ENCODE results near the gene TAP1. TPM values are rescaled to one million over a fixed set of nuclear protein-coding genes. Genes with fewer than 3 reads are reported as not detected.
"Not testable (repeated sequence)": the region's sequence is repeated elsewhere in the genome, so short reads cannot be mapped to it uniquely, and the experiment has no call there.

TAP1 gene
- total and polyA plus RNA-seq, 12 donors, result 19.7 to 77.9 (median 50.8) TPM

- H3K36me3 ChIP-seq (replicated peaks in 1 of 2), result no peaks in the 10 kb centered on the region
- 19 to 32% (median 27%) methylated on average over 3 of the region's 3 CpGs for WGBS, 4 donors
- peaks cover 12 to 20% of the 10 kb centered on the region in 2 donors for H3K4me1 ChIP-seq (replicated peaks in 1 of 2)
- DNase-seq, result peak; percentile 53 to 83 (median 73)
- intact Hi-C loops (cut with DNase I), result loop anchor here (5.0 to 10.0 kb wide), 3 partner anchors 48 to 100 kb away; no protein-coding TSS in a partner anchor
- peak overlapping the region in 4 of 5 donors; percentile 22 to 78 (median 63) for H3K27ac ChIP-seq
- no peaks in the 10 kb centered on the region for H3K27me3 ChIP-seq
- TF ChIP-seq POLR2A (IDR thresholded peaks at IDR 0.05) (no peak), CTCF (IDR thresholded peaks at IDR 0.05) (no peak)
- H3K4me3 ChIP-seq, result no peak overlapping the region
- no peaks in the 10 kb centered on the region for H3K9me3 ChIP-seq (replicated peaks in 1 of 3)
Observed at GRCh38 chr6:32886681-32887383, 33.3 kb upstream of the TAP1 start.

- Histone ChIP-seq H3K4me1 (replicated peaks in 1 of 2) (peaks cover 12 to 20% of the 10 kb centered on the region in 2 donors), H3K9me3 (replicated peaks in 1 of 3) (no peaks in the 10 kb centered on the region), H3K4me3 (no peak overlapping the region), H3K36me3 (replicated peaks in 1 of 2) (no peaks in the 10 kb centered on the region), H3K27me3 (no peaks in the 10 kb centered on the region), H3K27ac (peak overlapping the region in 1 of 5 donors; percentile 24)
- no peak for TF ChIP-seq POLR2A (IDR thresholded peaks at IDR 0.05)
- peak; percentile 59 to 87 (median 76) for TF ChIP-seq CTCF (IDR thresholded peaks at IDR 0.05)
- WGBS, 4 donors, result 26 to 35% (median 34%) methylated on average over 4 of the region's 4 CpGs
- intact Hi-C loops (cut with DNase I), result loop anchor here (5.0 to 10.0 kb wide), 3 partner anchors 49 to 102 kb away; no protein-coding TSS in a partner anchor
- DNase-seq, result no peak
Observed at GRCh38 chr6:32885698-32886286, 32.3 kb upstream of the TAP1 start.

GRCh38 chr6:32883789-32884188 is 30.3 kb upstream of the TAP1 start:
- Histone ChIP-seq H3K36me3 (replicated peaks in 1 of 2) (no peaks in the 10 kb centered on the region), H3K27me3 (peaks cover 9% of the 10 kb centered on the region), H3K4me1 (replicated peaks in 1 of 2) (peaks cover 12 to 20% of the 10 kb centered on the region in 2 donors), H3K27ac (peak overlapping the region in 2 of 5 donors; percentile 6 to 41), H3K9me3 (replicated peaks in 1 of 3) (no peaks in the 10 kb centered on the region), H3K4me3 (no peak overlapping the region)
- WGBS, 4 donors, result 16 to 34% (median 26%) methylated on average over 4 to 5 of the region's 5 CpGs
- peak in 6 of 7 donors; percentile 54 to 84 (median 76) for DNase-seq
- TF ChIP-seq CTCF (IDR thresholded peaks at IDR 0.05) (no peak), POLR2A (IDR thresholded peaks at IDR 0.05) (no peak)
- intact Hi-C loops (cut with DNase I), result loop anchor here in 1 of 2 donors (10.0 kb wide), 1 partner anchor 51 kb away; no protein-coding TSS in a partner anchor

GRCh38 chr6:32882879-32883250 is 29.4 kb upstream of the TAP1 start:
- Histone ChIP-seq H3K27ac (no peak overlapping the region), H3K4me1 (replicated peaks in 1 of 2) (peaks cover 12 to 20% of the 10 kb centered on the region in 2 donors), H3K27me3 (peaks cover 9% of the 10 kb centered on the region), H3K4me3 (no peak overlapping the region), H3K9me3 (replicated peaks in 1 of 3) (no peaks in the 10 kb centered on the region), H3K36me3 (replicated peaks in 1 of 2) (no peaks in the 10 kb centered on the region)
- TF ChIP-seq CTCF (IDR thresholded peaks at IDR 0.05) (no peak), POLR2A (IDR thresholded peaks at IDR 0.05) (no peak)
- WGBS, 4 donors, result 0 to 37% (median 26%) methylated on average over 1 of the region's 1 CpG
- no peak for DNase-seq
- intact Hi-C loops (cut with DNase I), result loop anchor here in 1 of 2 donors (10.0 kb wide), 1 partner anchor 52 kb away; no protein-coding TSS in a partner anchor

- peaks cover 16% of the 10 kb centered on the region for H3K27me3 ChIP-seq
- H3K9me3 ChIP-seq (replicated peaks in 1 of 3); DNase-seq; H3K27ac ChIP-seq; H3K36me3 ChIP-seq (replicated peaks in 1 of 2); H3K4me3 ChIP-seq; H3K4me1 ChIP-seq (replicated peaks in 1 of 2): not testable (repeated sequence)
- intact Hi-C loops (cut with DNase I), result loop anchor here in 1 of 2 donors (10.0 kb wide), 1 partner anchor 54 kb away; no protein-coding TSS in a partner anchor
- 61 to 82% (median 79%) methylated on average over 3 of the region's 3 CpGs for WGBS, 4 donors
Observed at GRCh38 chr6:32880962-32881361, 27.5 kb upstream of the TAP1 start.
